ENCODE data around the gene CEP83.

DNA sequence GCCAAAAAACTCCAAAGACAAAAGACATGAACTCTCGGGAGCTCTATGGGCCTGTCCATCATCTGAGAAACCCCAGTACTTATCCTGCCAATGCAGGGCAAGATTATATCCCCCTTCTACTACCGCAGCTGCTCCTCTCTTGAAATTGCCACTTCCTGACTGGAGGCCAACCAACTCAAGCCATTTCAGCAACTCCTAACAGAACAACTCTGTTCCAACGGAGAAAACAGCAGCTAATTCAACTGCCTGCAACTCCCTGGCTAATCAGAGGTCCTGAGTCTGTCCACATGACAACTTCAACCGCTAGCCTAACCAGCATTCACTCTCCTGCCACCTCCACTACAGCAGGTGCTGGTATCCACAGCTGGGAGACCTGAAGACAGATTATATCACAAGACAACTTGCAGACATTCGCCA lies 24.1 kb downstream of the CEP83 start:
- TF ChIP-seq, protein P1, sequence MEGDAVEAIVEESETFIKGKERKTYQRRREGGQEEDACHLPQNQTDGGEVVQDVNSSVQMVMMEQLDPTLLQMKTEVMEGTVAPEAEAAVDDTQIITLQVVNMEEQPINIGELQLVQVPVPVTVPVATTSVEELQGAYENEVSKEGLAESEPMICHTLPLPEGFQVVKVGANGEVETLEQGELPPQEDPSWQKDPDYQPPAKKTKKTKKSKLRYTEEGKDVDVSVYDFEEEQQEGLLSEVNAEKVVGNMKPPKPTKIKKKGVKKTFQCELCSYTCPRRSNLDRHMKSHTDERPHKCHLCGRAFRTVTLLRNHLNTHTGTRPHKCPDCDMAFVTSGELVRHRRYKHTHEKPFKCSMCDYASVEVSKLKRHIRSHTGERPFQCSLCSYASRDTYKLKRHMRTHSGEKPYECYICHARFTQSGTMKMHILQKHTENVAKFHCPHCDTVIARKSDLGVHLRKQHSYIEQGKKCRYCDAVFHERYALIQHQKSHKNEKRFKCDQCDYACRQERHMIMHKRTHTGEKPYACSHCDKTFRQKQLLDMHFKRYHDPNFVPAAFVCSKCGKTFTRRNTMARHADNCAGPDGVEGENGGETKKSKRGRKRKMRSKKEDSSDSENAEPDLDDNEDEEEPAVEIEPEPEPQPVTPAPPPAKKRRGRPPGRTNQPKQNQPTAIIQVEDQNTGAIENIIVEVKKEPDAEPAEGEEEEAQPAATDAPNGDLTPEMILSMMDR (IDR thresholded peaks at IDR 0.05; ENCODE audit: borderline replicate concordance, extremely low read depth, low read length, poor library complexity, severe bottlenecking), result no peak
- no peak for TF ChIP-seq EZH2 (IDR thresholded peaks at IDR 0.05; ENCODE audit: borderline replicate concordance, low read depth, low read length, severe bottlenecking)

Data from DND-41 (cell line).